GM21367 (cell line): ENCODE results near the gene OPN1MW2.
"Not testable (repeated sequence)": the region's sequence is repeated elsewhere in the genome, so short reads cannot be mapped to it uniquely, and the experiment has no call there.

Experiments used
- ATAC-seq: cut with Tn5 transposase; IDR thresholded peaks from one replicate; pipeline ENCODE4 v1.9.1; 2021; ENCODE audit not compliant: unreplicated experiment

OPN1MW2 gene

GRCh38 chrX:154263072-154263471, 43.5 kb downstream of the OPN1MW2 start:
- not testable (repeated sequence) for ATAC-seq

- not testable (repeated sequence) for ATAC-seq
Observed at GRCh38 chrX:154269245-154269644, 49.7 kb downstream of the OPN1MW2 start.
